Measurements from ENCODE around the gene LYRM1.

LYRM1 gene

DNA sequence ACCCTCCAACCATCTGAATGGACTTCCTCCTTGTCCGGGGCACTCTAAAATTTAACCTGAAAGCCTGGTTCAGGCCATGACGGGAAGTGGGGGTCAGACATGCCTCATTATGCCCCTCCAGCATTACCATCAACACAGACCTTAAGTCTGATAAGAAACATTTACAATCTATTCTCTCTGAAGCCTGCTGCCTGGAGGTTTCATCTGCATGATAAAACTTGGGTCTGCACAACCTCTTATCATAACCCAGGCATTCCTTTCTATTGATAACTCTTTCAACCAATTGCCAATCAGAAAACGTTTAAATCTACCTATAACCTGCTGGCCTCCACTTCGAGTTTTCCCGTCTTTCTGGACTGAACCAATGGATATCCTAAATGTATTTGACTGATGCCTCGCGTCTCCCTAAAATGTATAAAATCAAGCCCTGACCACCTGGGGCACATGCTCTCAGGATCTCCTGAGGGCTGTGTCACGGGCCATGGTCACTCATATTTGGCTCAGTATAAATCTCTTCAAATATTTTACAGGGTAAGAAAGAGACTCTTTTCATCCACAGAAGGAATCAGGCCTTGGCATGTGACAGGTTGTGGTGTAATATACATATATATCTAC is 45.6 kb downstream of the LYRM1 start:
- no peak for DNase-seq (ENCODE audit: low read depth, low spot score)
- H3K4me3 ChIP-seq (ENCODE audit: insufficient read length, low read depth): no peak overlapping the region
- H3K9me3 ChIP-seq (ENCODE audit: insufficient read depth, low read length): no peaks in the 10 kb centered on the region
- H3K4me1 ChIP-seq (ENCODE audit: insufficient read depth, insufficient read length): no peaks in the 10 kb centered on the region
- no peak overlapping the region for H3K9ac ChIP-seq (ENCODE audit: insufficient read length, low read depth)
- H3K27me3 ChIP-seq (ENCODE audit: insufficient read depth, insufficient read length): no peaks in the 10 kb centered on the region
- TF ChIP-seq YY1 (IDR thresholded peaks at IDR 0.05; ENCODE audit: insufficient read depth, insufficient read length) (no peak), SUZ12 (IDR thresholded peaks at IDR 0.05; ENCODE audit: extremely low read depth, insufficient read depth, insufficient read length) (no peak), ZNF274 (IDR thresholded peaks at IDR 0.05; ENCODE audit: low read depth, low read length) (no peak)
- H3K36me3 ChIP-seq (ENCODE audit: insufficient read depth, insufficient read length, low read length): no peaks in the 10 kb centered on the region

DNA sequence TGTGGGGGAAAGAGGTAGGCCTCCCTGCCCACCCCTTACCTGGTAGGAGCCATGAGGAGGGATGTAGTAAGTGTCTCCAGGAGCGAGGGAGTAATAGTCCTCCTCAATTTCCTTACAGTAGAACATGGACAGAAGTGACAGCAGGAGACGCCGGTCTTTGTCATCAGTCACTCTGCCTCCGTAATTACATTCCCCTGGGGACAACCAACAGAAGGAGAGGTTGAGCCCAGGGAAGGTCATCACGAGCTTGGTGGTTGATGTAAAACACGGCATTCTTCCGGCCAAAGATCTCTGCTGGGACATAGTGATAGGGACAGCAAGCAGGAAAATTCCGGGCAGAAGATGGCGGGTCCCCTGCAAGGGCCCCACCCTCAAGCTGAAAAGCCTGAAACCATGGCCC is 47.9 kb downstream of the LYRM1 start:
- Histone ChIP-seq H3K4me1 (ENCODE audit: insufficient read depth, insufficient read length) (no peaks in the 10 kb centered on the region), H3K27me3 (ENCODE audit: insufficient read depth, insufficient read length) (no peaks in the 10 kb centered on the region), H3K9ac (ENCODE audit: insufficient read length, low read depth) (no peak overlapping the region), H3K9me3 (ENCODE audit: insufficient read depth, low read length) (no peaks in the 10 kb centered on the region), H3K36me3 (ENCODE audit: insufficient read depth, insufficient read length, low read length) (no peaks in the 10 kb centered on the region), H3K4me3 (ENCODE audit: insufficient read length, low read depth) (no peak overlapping the region)
- DNase-seq (ENCODE audit: low read depth, low spot score): no peak
- TF ChIP-seq ZNF274 (IDR thresholded peaks at IDR 0.05; ENCODE audit: low read depth, low read length): no peak
- TF ChIP-seq SUZ12 (IDR thresholded peaks at IDR 0.05; ENCODE audit: extremely low read depth, insufficient read depth, insufficient read length): no peak
- no peak for TF ChIP-seq YY1 (IDR thresholded peaks at IDR 0.05; ENCODE audit: insufficient read depth, insufficient read length)

- Histone ChIP-seq H3K4me1 (ENCODE audit: insufficient read depth, insufficient read length) (no peaks in the 10 kb centered on the region), H3K36me3 (ENCODE audit: insufficient read depth, insufficient read length, low read length) (no peaks in the 10 kb centered on the region), H3K4me3 (ENCODE audit: insufficient read length, low read depth) (no peak overlapping the region), H3K27me3 (ENCODE audit: insufficient read depth, insufficient read length) (no peaks in the 10 kb centered on the region), H3K9ac (ENCODE audit: insufficient read length, low read depth) (no peak overlapping the region), H3K9me3 (ENCODE audit: insufficient read depth, low read length) (no peaks in the 10 kb centered on the region)
- TF ChIP-seq YY1 (IDR thresholded peaks at IDR 0.05; ENCODE audit: insufficient read depth, insufficient read length) (no peak), SUZ12 (IDR thresholded peaks at IDR 0.05; ENCODE audit: extremely low read depth, insufficient read depth, insufficient read length) (no peak), ZNF274 (IDR thresholded peaks at IDR 0.05; ENCODE audit: low read depth, low read length) (no peak)
- DNase-seq (ENCODE audit: low read depth, low spot score): no peak
Observed at GRCh38 chr16:20949660-20950059, 49.1 kb downstream of the LYRM1 start.

DNA sequence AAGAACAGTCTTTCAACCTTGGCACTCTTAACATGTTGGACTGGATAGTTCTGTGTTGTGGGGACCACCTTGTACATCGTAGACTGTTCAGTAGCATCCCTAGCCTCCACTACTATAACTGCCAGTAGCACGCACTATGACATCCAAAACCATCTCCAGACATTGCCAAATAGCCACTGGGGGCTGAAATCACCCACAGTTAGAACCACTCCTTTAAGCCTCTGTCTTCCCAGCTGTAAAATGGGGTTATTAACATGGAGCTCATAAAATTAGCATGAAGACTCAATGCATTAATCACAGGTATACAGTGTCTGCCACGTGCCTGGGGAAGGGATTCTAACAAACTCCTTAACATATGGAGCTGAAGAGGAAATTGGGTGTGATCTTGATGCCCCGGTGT is 49.7 kb downstream of the LYRM1 start:
- H3K27me3 ChIP-seq (ENCODE audit: insufficient read depth, insufficient read length): no peaks in the 10 kb centered on the region
- H3K4me3 ChIP-seq (ENCODE audit: insufficient read length, low read depth): no peak overlapping the region
- no peaks in the 10 kb centered on the region for H3K36me3 ChIP-seq (ENCODE audit: insufficient read depth, insufficient read length, low read length)
- TF ChIP-seq SUZ12 (IDR thresholded peaks at IDR 0.05; ENCODE audit: extremely low read depth, insufficient read depth, insufficient read length) (no peak), ZNF274 (IDR thresholded peaks at IDR 0.05; ENCODE audit: low read depth, low read length) (no peak)
- no peaks in the 10 kb centered on the region for H3K9me3 ChIP-seq (ENCODE audit: insufficient read depth, low read length)
- H3K9ac ChIP-seq (ENCODE audit: insufficient read length, low read depth): no peak overlapping the region
- no peaks in the 10 kb centered on the region for H3K4me1 ChIP-seq (ENCODE audit: insufficient read depth, insufficient read length)
- no peak for DNase-seq (ENCODE audit: low read depth, low spot score)

- Histone ChIP-seq H3K4me1 (ENCODE audit: insufficient read depth, insufficient read length) (no peaks in the 10 kb centered on the region), H3K9me3 (ENCODE audit: insufficient read depth, low read length) (no peaks in the 10 kb centered on the region), H3K4me3 (ENCODE audit: insufficient read length, low read depth) (no peak overlapping the region), H3K27me3 (ENCODE audit: insufficient read depth, insufficient read length) (no peaks in the 10 kb centered on the region), H3K9ac (ENCODE audit: insufficient read length, low read depth) (no peak overlapping the region), H3K36me3 (ENCODE audit: insufficient read depth, insufficient read length, low read length) (no peaks in the 10 kb centered on the region)
- TF ChIP-seq YY1 (IDR thresholded peaks at IDR 0.05; ENCODE audit: insufficient read depth, insufficient read length): no peak
- no peak for TF ChIP-seq SUZ12 (IDR thresholded peaks at IDR 0.05; ENCODE audit: extremely low read depth, insufficient read depth, insufficient read length)
- TF ChIP-seq ZNF274 (IDR thresholded peaks at IDR 0.05; ENCODE audit: low read depth, low read length): no peak
- DNase-seq (ENCODE audit: low read depth, low spot score): no peak
Observed at GRCh38 chr16:20952139-20952920, 51.8 kb downstream of the LYRM1 start.

DNA sequence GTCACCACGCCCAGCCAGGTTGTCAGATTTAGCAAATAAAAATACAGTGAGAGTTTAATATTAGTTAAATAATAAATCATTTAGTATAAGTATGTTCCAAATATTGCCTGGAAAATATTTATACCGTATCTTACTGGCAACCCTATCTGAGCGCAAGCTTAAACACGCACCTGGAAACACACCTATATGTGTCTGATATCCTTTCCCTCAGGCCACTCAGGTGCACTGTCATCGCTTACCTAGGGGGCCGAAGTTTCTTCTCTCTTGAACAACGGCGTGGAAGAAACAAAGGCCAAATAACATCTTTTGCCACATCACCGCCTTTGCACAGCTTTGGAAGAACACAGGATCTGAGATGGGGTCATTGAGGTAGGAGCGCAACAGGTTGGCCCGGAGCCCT is 54.0 kb downstream of the LYRM1 start:
- TF ChIP-seq ZNF274 (IDR thresholded peaks at IDR 0.05; ENCODE audit: low read depth, low read length) (no peak), SUZ12 (IDR thresholded peaks at IDR 0.05; ENCODE audit: extremely low read depth, insufficient read depth, insufficient read length) (no peak), YY1 (IDR thresholded peaks at IDR 0.05; ENCODE audit: insufficient read depth, insufficient read length) (no peak)
- Histone ChIP-seq H3K4me3 (ENCODE audit: insufficient read length, low read depth) (no peak overlapping the region), H3K9ac (ENCODE audit: insufficient read length, low read depth) (no peak overlapping the region), H3K9me3 (ENCODE audit: insufficient read depth, low read length) (no peaks in the 10 kb centered on the region), H3K27me3 (ENCODE audit: insufficient read depth, insufficient read length) (no peaks in the 10 kb centered on the region), H3K36me3 (ENCODE audit: insufficient read depth, insufficient read length, low read length) (no peaks in the 10 kb centered on the region), H3K4me1 (ENCODE audit: insufficient read depth, insufficient read length) (no peaks in the 10 kb centered on the region)
- DNase-seq (ENCODE audit: low read depth, low spot score): no peak

- Histone ChIP-seq H3K36me3 (ENCODE audit: insufficient read depth, insufficient read length, low read length) (no peaks in the 10 kb centered on the region), H3K4me3 (ENCODE audit: insufficient read length, low read depth) (no peak overlapping the region), H3K9ac (ENCODE audit: insufficient read length, low read depth) (no peak overlapping the region), H3K27me3 (ENCODE audit: insufficient read depth, insufficient read length) (no peaks in the 10 kb centered on the region), H3K9me3 (ENCODE audit: insufficient read depth, low read length) (no peaks in the 10 kb centered on the region), H3K4me1 (ENCODE audit: insufficient read depth, insufficient read length) (no peaks in the 10 kb centered on the region)
- TF ChIP-seq YY1 (IDR thresholded peaks at IDR 0.05; ENCODE audit: insufficient read depth, insufficient read length): no peak
- TF ChIP-seq ZNF274 (IDR thresholded peaks at IDR 0.05; ENCODE audit: low read depth, low read length): no peak
- TF ChIP-seq SUZ12 (IDR thresholded peaks at IDR 0.05; ENCODE audit: extremely low read depth, insufficient read depth, insufficient read length): no peak
- DNase-seq (ENCODE audit: low read depth, low spot score): no peak
Observed at GRCh38 chr16:20956319-20956718, 55.7 kb downstream of the LYRM1 start.

Measured in NT2/D1 (cell line).